Hepatocyte (in vitro differentiated cells): ENCODE results near the gene LRRC46. TPM values are rescaled to one million over a fixed set of nuclear protein-coding genes. Genes with fewer than 3 reads are reported as not detected.

Experiments used
- DNase-seq: peaks from one replicate; pipeline ENCODE4 v3.0.0-alpha.2; 2016; ENCODE audit warnings: low spot score
- H2AFZ ChIP-seq: fragments of 200-600 bp; sonication (generic); 2 replicates; pipeline ENCODE4 v1.6.0; 2016; ENCODE audit warnings: antibody characterized with exemption, mild to moderate bottlenecking
- H3K27ac ChIP-seq: fragments of 200-600 bp; sonication (generic); 2 replicates; pipeline ENCODE4 v1.5.1; 2016; ENCODE audit warnings: mild to moderate bottlenecking
- H3K27me3 ChIP-seq: fragments of 200-600 bp; sonication (generic); 2 replicates; pipeline ENCODE4 v1.6.1; 2016
- H3K36me3 ChIP-seq: fragments of 200-600 bp; sonication (generic); replicated peaks from 2 replicates; pipeline ENCODE4 v1.5.1; 2016; ENCODE audit warnings: low read depth; ENCODE audit not compliant: insufficient read depth
- H3K4me1 ChIP-seq: fragments of 200-600 bp; sonication (generic); 2 replicates; pipeline ENCODE4 v1.5.1; 2016; ENCODE audit warnings: mild to moderate bottlenecking, moderate library complexity; ENCODE audit not compliant: insufficient read depth
- H3K4me2 ChIP-seq: fragments of 200-600 bp; sonication (generic); 2 replicates; pipeline ENCODE4 v1.6.0; 2016
- H3K4me3 ChIP-seq: fragments of 200-600 bp; sonication (generic); 2 replicates; pipeline ENCODE4 v1.5.1; 2016; ENCODE audit warnings: mild to moderate bottlenecking
- H3K79me2 ChIP-seq: fragments of 200-600 bp; sonication (generic); 2 replicates; pipeline ENCODE4 v1.6.0; 2017; ENCODE audit warnings: mild to moderate bottlenecking
- H3K9me2 ChIP-seq: fragments of 200-600 bp; sonication (generic); replicated peaks from 2 replicates; pipeline ENCODE4 v1.6.0; 2017; ENCODE audit warnings: mild to moderate bottlenecking; ENCODE audit not compliant: insufficient read depth
- H3K9me3 ChIP-seq: fragments of 200-600 bp; sonication (generic); 2 replicates; pipeline ENCODE4 v1.5.1; 2016; ENCODE audit warnings: low read depth, mild to moderate bottlenecking
- H4K20me1 ChIP-seq: fragments of 200-600 bp; sonication (generic); 2 replicates; pipeline ENCODE4 v1.6.0; 2016; ENCODE audit warnings: mild to moderate bottlenecking; ENCODE audit not compliant: insufficient read depth, poor library complexity, severe bottlenecking
- EZH2 ChIP-seq: fragments of 200-600 bp; sonication (generic); IDR thresholded peaks from 2 replicates; pipeline ENCODE4 v1.6.1; 2016; ENCODE audit warnings: antibody characterized with exemption, mild to moderate bottlenecking, borderline replicate concordance
- EZH2phosphoT487 ChIP-seq: fragments of 200-600 bp; sonication (generic); IDR thresholded peaks from one replicate; pipeline ENCODE4 v1.6.1; 2018; ENCODE audit warnings: antibody characterized with exemption, mild to moderate bottlenecking, low read depth, moderate library complexity; ENCODE audit not compliant: unreplicated experiment, severe bottlenecking
- WGBS: methylation state at CpG from one replicate; pipeline ENCODE4 v1.1.6; 2016; ENCODE audit warnings: low lambda C conversion rate; ENCODE audit errors: missing lambda C conversion rate; 5-methylcytosine and 5-hydroxymethylcytosine counted together
- polyA plus RNA-seq: library from polyadenylated mRNA; unstranded; fragments of >200 nt; fragmentation: Nextera tagmentation; extraction: Ambion mirVana; gene quantifications from 2 replicates; pipeline ENCODE4 v1.2.1, GENCODE V29; 2016
- total RNA-seq: library from RNA; depleted of rRNA; stranded (reverse); fragments of >200 nt; gene quantifications from 2 replicates; pipeline ENCODE4 v1.2.3, GENCODE V29; 2014
- TF ChIP-seq, protein P1 (sequence below): fragments of 200-600 bp; sonication (generic); IDR thresholded peaks from 2 replicates; pipeline ENCODE4 v1.5.1; 2016; ENCODE audit warnings: antibody characterized with exemption, mild to moderate bottlenecking; ENCODE audit not compliant: poor library complexity

Gene LRRC46
- total and polyA plus RNA-seq, 2 experiments from 2014 or later: 0.83 TPM; not detected in 1

DNA sequence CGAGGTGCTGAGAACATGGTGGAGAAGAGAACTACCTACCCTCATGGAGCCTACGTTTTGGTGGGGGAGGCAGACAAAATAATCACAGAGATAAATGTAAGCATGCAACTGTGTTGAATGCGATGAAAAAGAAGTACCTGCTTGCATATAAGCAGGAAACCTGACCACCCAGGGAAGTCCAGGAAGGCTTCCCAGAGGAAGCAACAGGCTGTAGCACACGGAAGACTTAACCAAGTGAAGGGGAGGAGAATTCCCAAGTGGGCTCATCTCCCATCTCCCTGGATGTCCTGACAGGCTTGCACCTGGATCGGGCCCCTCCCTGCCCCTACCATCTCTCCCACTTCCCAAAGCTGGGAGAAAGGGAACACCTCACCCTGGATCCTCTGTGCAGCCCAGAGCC is 7.6 kb downstream of the LRRC46 start:
- no peaks in the 10 kb centered on the region for H3K27me3 ChIP-seq
- no peak overlapping the region for H2AFZ ChIP-seq
- H4K20me1 ChIP-seq: no peaks in the 10 kb centered on the region
- no peak overlapping the region for H3K4me3 ChIP-seq
- H3K4me2 ChIP-seq: peak overlapping the region; percentile 94
- 92% methylated on average over 5 of the region's 5 CpGs for WGBS
- TF ChIP-seq, protein P1, sequence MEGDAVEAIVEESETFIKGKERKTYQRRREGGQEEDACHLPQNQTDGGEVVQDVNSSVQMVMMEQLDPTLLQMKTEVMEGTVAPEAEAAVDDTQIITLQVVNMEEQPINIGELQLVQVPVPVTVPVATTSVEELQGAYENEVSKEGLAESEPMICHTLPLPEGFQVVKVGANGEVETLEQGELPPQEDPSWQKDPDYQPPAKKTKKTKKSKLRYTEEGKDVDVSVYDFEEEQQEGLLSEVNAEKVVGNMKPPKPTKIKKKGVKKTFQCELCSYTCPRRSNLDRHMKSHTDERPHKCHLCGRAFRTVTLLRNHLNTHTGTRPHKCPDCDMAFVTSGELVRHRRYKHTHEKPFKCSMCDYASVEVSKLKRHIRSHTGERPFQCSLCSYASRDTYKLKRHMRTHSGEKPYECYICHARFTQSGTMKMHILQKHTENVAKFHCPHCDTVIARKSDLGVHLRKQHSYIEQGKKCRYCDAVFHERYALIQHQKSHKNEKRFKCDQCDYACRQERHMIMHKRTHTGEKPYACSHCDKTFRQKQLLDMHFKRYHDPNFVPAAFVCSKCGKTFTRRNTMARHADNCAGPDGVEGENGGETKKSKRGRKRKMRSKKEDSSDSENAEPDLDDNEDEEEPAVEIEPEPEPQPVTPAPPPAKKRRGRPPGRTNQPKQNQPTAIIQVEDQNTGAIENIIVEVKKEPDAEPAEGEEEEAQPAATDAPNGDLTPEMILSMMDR: no peak
- TF ChIP-seq EZH2phosphoT487: no peak
- TF ChIP-seq EZH2: no peak
- no peaks in the 10 kb centered on the region for H3K9me3 ChIP-seq
- no peaks in the 10 kb centered on the region for H3K36me3 ChIP-seq
- DNase-seq: no peak
- H3K27ac ChIP-seq: no peak overlapping the region
- H3K4me1 ChIP-seq: peaks cover 31% of the 10 kb centered on the region
- H3K79me2 ChIP-seq: peaks cover 17% of the 10 kb centered on the region
- no peaks in the 10 kb centered on the region for H3K9me2 ChIP-seq

DNA sequence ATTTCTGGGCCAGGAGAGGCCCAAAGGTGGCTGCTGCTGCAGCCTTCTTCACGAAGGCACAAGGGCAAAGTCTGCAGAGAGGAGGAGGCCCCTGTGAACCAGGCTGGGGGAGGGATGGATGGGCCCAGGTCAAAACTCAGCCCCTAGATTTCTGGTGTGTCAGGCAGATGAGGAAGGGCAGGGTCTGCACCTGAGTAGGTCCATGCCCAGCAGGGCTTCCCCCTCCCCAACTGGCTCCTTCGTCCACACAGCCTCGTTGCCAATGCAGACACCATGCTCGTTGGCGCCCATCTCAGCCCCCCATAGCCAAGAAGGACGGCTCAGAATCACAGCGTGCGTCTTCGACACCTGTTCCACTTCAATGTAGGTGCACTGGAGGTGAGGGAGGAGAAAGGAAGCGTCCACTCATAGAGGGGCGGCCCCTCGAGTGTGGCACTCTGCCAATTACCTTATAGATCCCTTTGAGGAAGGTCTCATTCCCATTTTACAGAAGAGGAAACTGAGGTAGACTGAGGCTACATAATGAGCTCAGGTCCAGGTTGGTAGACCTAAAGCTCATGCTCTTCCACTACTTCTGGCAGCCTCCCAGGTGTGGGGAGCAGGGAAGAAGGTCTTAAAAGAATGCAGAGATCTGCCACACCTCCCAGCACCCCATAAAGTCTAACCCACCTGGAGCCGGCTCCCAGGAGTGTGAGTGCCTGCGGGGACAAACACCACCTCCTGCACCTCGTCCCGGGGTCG is 8.7 kb downstream of the LRRC46 start:
- WGBS: 56% methylated on average over 17 of the region's 17 CpGs
- Histone ChIP-seq H3K4me3 (peak overlapping the region; percentile 71), H3K9me3 (no peaks in the 10 kb centered on the region), H3K27me3 (no peaks in the 10 kb centered on the region), H3K4me2 (peak overlapping the region; percentile 94), H3K27ac (peak overlapping the region; percentile 67), H3K79me2 (peaks cover 17% of the 10 kb centered on the region), H4K20me1 (no peaks in the 10 kb centered on the region), H3K36me3 (no peaks in the 10 kb centered on the region), H3K9me2 (no peaks in the 10 kb centered on the region), H3K4me1 (peaks cover 36% of the 10 kb centered on the region), H2AFZ (peak overlapping the region; percentile 79)
- DNase-seq: no peak
- TF ChIP-seq, protein P1: no peak
- TF ChIP-seq EZH2phosphoT487 (no peak), EZH2 (no peak)

DNA sequence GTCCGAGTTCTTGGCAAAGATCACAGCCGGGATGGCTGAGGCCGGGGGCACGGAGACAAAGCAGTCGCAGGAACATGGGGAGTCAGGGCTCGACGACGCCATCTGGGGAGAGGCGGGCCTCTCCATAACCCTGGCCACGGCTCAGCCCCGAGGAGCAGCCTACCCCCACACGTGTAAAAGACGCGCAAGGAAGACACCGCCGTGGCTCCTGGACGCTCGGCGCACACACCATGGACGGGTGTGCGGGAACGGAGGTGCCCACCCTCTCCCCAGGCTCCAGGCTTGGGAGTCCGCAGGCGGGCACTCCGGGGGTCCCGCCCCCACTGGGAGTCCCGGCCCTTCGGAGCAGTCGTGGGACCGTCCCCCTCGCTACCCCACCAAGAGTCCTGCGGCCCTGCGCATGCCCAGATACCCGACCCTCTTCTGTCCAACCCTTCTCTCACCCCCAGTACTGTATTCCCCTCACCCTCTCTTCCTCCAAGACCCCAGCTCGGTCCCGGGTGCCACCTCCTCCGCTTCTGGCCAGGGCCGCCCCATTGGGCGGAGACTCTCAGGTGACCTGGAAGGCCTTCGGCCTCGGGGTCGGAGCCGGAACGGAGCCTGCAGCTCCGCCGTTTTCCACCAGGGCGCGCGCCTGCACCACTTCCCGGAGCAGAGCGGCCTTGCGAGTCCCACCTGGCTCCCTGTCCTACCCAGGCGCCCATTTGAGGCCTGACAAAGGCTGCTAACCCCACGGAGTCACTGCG is 9.4 kb downstream of the LRRC46 start, which contains the start of gene SCRN2:
SCRN2 (minus strand) TSS at position 532 of the 746 bp plus-strand sequence; CDS start at position 102, 430 bp downstream.
- DNase-seq: peak; percentile 92
- Histone ChIP-seq H2AFZ (peak within 1 kb of the TSS; percentile 79), H3K9me2 (no peaks in the 10 kb centered on the region), H3K27ac (peak within 1 kb of the TSS; percentile 67), H3K4me2 (peak within 1 kb of the TSS; percentile 94), H3K4me1 (peaks cover 40% of the 10 kb centered on the region), H3K27me3 (peaks cover 3% of the 10 kb centered on the region), H3K9me3 (no peaks in the 10 kb centered on the region), H4K20me1 (no peaks in the 10 kb centered on the region), H3K4me3 (peak within 1 kb of the TSS; percentile 71), H3K79me2 (peaks cover 17% of the 10 kb centered on the region), H3K36me3 (no peaks in the 10 kb centered on the region)
- WGBS: 1% methylated on average over 46 of the region's 55 CpGs
- TF ChIP-seq EZH2: no peak
- TF ChIP-seq, protein P1: peak; percentile 99
